Ovary (tissue), 9 donors: ENCODE measurements around the gene OR2A2. TPM values are rescaled to one million over a fixed set of nuclear protein-coding genes. Genes with fewer than 3 reads are reported as not detected.
"Not testable (repeated sequence)": the region's sequence is repeated elsewhere in the genome, so short reads cannot be mapped to it uniquely, and the experiment has no call there.

ENCODE experiments used
- DNase-seq, 5 donors: peaks; one replicate each; pipeline ENCODE4 v3.0.0-alpha.2; 2019 to 2020
- H3K27ac ChIP-seq, 2 donors: fragments of 200-600 bp; one replicate each; pipeline versions ENCODE4 v1.5.1 to v1.8.0; 2019 to 2022
- H3K27me3 ChIP-seq: fragments of 200-600 bp; one replicate; pipeline ENCODE4 v1.8.0; 2022
- H3K36me3 ChIP-seq: fragments of 200-600 bp; sonication (generic); one replicate; pipeline ENCODE4 v1.5.1; 2019
- H3K4me1 ChIP-seq: one replicate; pipeline ENCODE4 v1.8.1; 2013; ENCODE audit warnings: mild to moderate bottlenecking, moderate library complexity; ENCODE audit not compliant: insufficient read depth
- H3K4me3 ChIP-seq: fragments of 200-600 bp; sonication (generic); one replicate; pipeline ENCODE4 v1.5.1; 2017
- H3K9me3 ChIP-seq, 2 donors: fragments of 200-600 bp in 1 of 2; sonication (generic) in 1 of 2; one replicate each; pipeline versions ENCODE4 v1.5.1 to v1.8.1; 2013 to 2019; ENCODE audit warnings: mild to moderate bottlenecking in 1 of 2, moderate library complexity in 1 of 2
- EP300 ChIP-seq: sonication (generic); formaldehyde crosslinking; IDR thresholded peaks from one replicate; pipeline ENCODE4 v1.6.1; 2017; ENCODE audit warnings: antibody characterized with exemption
- POLR2A ChIP-seq: fragments of 450-650 bp; IDR thresholded peaks from one replicate; pipeline ENCODE4 v1.6.1; 2017; ENCODE audit warnings: antibody characterized with exemption, mild to moderate bottlenecking, moderate library complexity
- WGBS, 3 donors: extraction: QIAGEN DNeasy Blood & Tissue Kit in 1 of 3; methylation state at CpG; one replicate each; pipeline versions ENCODE4 v1.1.5 to v1.1.7; 2013 to 2017; 5-methylcytosine and 5-hydroxymethylcytosine counted together
- intact Hi-C, 4 donors: fragments of 100-400 bp; cut with DNase I; formaldehyde crosslinking; loops; one replicate each; pipeline versions ENCODE4 v1.11.0 to v1.15.1; 2022 to 2023
- polyA plus RNA-seq, 2 donors: library from polyadenylated mRNA; stranded (reverse); fragments of 200-250 nt in 1 of 2; fragments of 350-450 nt in 1 of 2; fragmentation: Illumina TruSeq in 1 of 2; extraction: RNeasy Lipid Tissue Mini Kit (QIAGEN cat#74804) in 1 of 2; gene quantifications; one replicate each; pipeline ENCODE4 v1.2.3, GENCODE V29; 2013 to 2014
- total RNA-seq, 7 donors: library from RNA; depleted of rRNA in 2 of 7; stranded (reverse); fragments of >200 nt in 2 of 7; fragmentation: NEBNext Ultra II Directional in 3 of 7; extraction: Animal tissue kit (Norgen Biotek cat#: 25700) in 3 of 7; gene quantifications; one replicate each; pipeline versions ENCODE4 v1.1.0 to v1.2.4, GENCODE V29; 2016 to 2023
- TF ChIP-seq, protein P1 (sequence below), 3 donors: fragments of 450-650 bp in 2 of 3; fragments of 200-600 bp in 1 of 3; IDR thresholded peaks; one replicate each; pipeline versions ENCODE4 v1.5.1 to v1.8.0; 2016 to 2022; ENCODE audit warnings: antibody characterized with exemption in 3 of 3, mild to moderate bottlenecking in 1 of 3
- donor health status: DM: no; HTN: no; CAD: no; lungs with moderate emphysema.
- donor health status: DM: no; HTN: no; CAD: no.
- donor health status: Bipolar disorder and iron deficiency.
- donor health status: DM: yes; HTN: yes; CAD: no.
- donor health status: DM: no; HTN: no; CAD: no.
- donor health status: DM: yes; HTN: yes; CAD: no.

The OR2A2 gene
- total and polyA plus RNA-seq, 9 donors: not detected

DNA sequence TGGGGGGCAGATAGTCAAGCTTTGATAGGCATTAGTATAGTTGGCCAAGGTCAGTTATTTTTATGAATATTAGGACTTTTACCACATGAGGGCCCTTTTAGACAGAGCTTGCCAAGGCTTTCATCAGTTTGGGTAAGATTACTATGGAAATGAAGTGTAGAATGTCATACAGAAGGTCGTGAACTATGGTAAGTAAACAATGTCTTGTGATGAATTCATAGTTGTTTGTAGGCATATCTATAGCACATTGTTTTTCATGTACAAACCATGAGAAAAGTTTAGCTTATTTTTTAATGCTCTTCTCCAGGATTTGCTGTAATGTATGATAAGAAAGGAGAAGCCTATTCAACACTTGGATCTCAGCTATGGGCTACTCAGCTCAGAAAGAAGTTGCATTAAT lies 4.3 kb downstream of the OR2A2 start:
- H3K9me3 ChIP-seq: no peaks in the 10 kb centered on the region
- H3K27ac ChIP-seq: no peak overlapping the region
- no peaks in the 10 kb centered on the region for H3K27me3 ChIP-seq
- no peaks in the 10 kb centered on the region for H3K36me3 ChIP-seq
- no peaks in the 10 kb centered on the region for H3K4me1 ChIP-seq
- no peak for TF ChIP-seq EP300
- TF ChIP-seq POLR2A: no peak
- TF ChIP-seq, protein P1, sequence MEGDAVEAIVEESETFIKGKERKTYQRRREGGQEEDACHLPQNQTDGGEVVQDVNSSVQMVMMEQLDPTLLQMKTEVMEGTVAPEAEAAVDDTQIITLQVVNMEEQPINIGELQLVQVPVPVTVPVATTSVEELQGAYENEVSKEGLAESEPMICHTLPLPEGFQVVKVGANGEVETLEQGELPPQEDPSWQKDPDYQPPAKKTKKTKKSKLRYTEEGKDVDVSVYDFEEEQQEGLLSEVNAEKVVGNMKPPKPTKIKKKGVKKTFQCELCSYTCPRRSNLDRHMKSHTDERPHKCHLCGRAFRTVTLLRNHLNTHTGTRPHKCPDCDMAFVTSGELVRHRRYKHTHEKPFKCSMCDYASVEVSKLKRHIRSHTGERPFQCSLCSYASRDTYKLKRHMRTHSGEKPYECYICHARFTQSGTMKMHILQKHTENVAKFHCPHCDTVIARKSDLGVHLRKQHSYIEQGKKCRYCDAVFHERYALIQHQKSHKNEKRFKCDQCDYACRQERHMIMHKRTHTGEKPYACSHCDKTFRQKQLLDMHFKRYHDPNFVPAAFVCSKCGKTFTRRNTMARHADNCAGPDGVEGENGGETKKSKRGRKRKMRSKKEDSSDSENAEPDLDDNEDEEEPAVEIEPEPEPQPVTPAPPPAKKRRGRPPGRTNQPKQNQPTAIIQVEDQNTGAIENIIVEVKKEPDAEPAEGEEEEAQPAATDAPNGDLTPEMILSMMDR (IDR thresholded peaks at IDR 0.05): no peak
- intact Hi-C loops: no loop called here
- no peak overlapping the region for H3K4me3 ChIP-seq
- DNase-seq: no peak
- WGBS, 3 donors: 44 to 53% (median 44%) methylated on average over 1 of the region's 1 CpG

DNA sequence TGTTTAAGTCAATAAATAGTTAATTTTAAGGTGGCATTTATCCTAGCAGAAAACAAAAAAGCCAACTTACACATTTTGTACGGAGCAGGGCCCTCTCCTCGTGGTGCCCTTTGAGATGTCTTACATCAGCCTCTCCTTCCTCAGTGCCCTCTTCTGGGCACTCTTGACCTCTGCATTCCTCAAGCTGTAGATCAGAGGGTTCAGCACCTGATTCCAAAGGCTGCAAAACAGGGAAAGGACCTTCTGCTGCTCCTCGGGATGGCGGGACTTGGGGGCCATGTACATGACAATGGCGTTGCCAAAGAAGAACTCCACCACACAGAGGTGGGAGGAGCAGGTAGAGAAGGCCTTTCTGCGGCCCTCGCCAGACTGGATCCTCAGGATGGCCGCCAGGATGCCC lies 9.0 kb downstream of the OR2A2 start:
- Histone ChIP-seq H3K9me3 (no peaks in the 10 kb centered on the region), H3K4me3 (no peak overlapping the region), H3K36me3 (no peaks in the 10 kb centered on the region), H3K27ac (no peak overlapping the region), H3K4me1 (no peaks in the 10 kb centered on the region), H3K27me3 (no peaks in the 10 kb centered on the region)
- DNase-seq: no peak
- WGBS, 3 donors: 55 to 64% (median 64%) methylated on average over 8 of the region's 8 CpGs
- intact Hi-C loops: no loop called here
- no peak for TF ChIP-seq EP300
- no peak for TF ChIP-seq POLR2A
- TF ChIP-seq, protein P1 (IDR thresholded peaks at IDR 0.05): no peak

DNA sequence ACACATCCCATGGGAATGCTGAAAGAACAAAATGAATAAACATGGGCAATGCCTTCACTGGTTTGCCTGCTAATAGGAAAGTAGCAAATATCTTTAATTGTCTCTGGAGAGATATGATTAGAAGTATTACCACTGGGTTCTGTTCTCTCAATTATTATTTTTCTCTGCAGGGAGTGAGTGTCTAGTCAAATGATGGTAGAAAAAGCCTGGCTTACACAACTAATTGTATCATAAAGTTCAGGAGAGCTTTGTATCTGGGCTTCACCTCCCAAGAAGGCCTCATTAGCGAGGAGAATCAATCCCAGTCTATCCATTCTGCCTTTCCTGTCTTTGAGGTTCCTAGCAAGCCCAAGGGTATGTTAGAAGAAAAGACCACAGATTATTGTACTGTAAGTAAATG lies 13.5 kb downstream of the OR2A2 start, which contains the start of gene OR2A14:
TSS of gene OR2A14 (plus strand) at position 301 of the 400 bp plus-strand sequence. CDS start 5,937 bp downstream, outside the sequence.
- H3K27ac ChIP-seq: no peak within 1 kb of the TSS
- H3K36me3 ChIP-seq: no peaks in the 10 kb centered on the region
- H3K27me3 ChIP-seq: no peaks in the 10 kb centered on the region
- no peak within 1 kb of the TSS for H3K4me3 ChIP-seq
- intact Hi-C loops: no loop called here
- H3K9me3 ChIP-seq: no peaks in the 10 kb centered on the region
- no peak for TF ChIP-seq EP300
- no peak for TF ChIP-seq POLR2A
- TF ChIP-seq, protein P1 (IDR thresholded peaks at IDR 0.05): no peak
- H3K4me1 ChIP-seq: no peaks in the 10 kb centered on the region
- no peak for DNase-seq
- 79 to 93% (median 90%) methylated on average over 1 of the region's 1 CpG for WGBS, 3 donors

DNA sequence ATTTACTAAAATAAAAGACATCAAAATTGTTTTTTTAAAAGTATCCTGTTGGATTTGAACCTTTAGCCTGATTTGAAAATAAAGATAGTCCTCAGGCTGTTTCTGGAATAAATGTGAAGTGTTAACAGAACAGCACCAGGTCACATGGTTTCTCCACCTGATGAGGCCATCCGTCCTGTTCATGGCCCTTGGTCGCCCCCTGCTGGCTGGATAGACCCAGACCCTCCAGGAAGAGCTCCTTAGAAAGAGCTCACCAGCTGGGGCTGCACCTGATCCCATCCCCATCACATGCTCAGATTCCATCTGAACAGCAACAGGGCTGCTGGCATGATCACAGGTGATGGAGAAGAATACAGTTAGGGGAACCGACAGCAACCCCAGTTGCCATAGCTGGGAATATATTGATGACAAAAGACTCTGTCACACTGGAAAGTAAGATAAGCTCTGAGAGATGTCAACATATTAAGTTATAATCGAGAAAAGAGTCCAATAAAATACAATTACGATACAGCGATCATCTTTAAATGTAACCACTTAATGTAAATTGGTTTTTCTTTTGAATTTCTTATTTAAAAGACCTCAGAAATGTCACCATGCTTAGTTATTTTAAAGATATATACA lies 18.4 kb downstream of the OR2A2 start:
- H3K27me3 ChIP-seq: no peaks in the 10 kb centered on the region
- TF ChIP-seq EP300 (no peak), POLR2A (no peak)
- TF ChIP-seq, protein P1 (IDR thresholded peaks at IDR 0.05): peak; percentile 38 to 54 (median 47)
- DNase-seq: peak; percentile 64 to 87 (median 81)
- H3K9me3 ChIP-seq: no peaks in the 10 kb centered on the region
- WGBS, 3 donors: 38 to 44% (median 41%) methylated on average over 6 of the region's 6 CpGs
- no peaks in the 10 kb centered on the region for H3K36me3 ChIP-seq
- intact Hi-C loops: no loop called here
- H3K4me3 ChIP-seq: no peak overlapping the region
- H3K27ac ChIP-seq: no peak overlapping the region
- no peaks in the 10 kb centered on the region for H3K4me1 ChIP-seq

DNA sequence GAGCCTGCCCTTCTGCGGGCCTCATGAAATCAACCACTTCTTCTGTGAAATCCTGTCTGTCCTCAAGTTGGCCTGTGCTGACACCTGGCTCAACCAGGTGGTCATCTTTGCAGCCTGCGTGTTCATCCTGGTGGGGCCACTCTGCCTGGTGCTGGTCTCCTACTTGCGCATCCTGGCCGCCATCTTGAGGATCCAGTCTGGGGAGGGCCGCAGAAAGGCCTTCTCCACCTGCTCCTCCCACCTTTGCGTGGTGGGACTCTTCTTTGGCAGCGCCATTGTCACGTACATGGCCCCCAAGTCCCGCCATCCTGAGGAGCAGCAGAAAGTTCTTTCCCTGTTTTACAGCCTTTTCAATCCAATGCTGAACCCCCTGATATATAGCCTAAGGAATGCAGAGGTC lies 20.2 kb downstream of the OR2A2 start:
- H3K9me3 ChIP-seq, H3K27ac ChIP-seq, H3K4me3 ChIP-seq, H3K4me1 ChIP-seq, H3K36me3 ChIP-seq, DNase-seq, H3K27me3 ChIP-seq, intact Hi-C loops: not testable (repeated sequence)
- WGBS, 3 donors: 90 to 92% (median 92%) methylated on average over 9 of the region's 9 CpGs
